OCI-LY7 (cell line): ENCODE data around the gene SUCNR1. TPM values are rescaled to one million over a fixed set of nuclear protein-coding genes. Genes with fewer than 3 reads are reported as not detected.
"Not testable (repeated sequence)": the region's sequence is repeated elsewhere in the genome, so short reads cannot be mapped to it uniquely, and the experiment has no call there.

Experiments used
- BruUV-seq: library from RNA; stranded (reverse); fragments of 400-500 nt; replicated peaks from 2 replicates; lab custom pipeline; 2021; lab: Mats Ljungman, UMichigan
- CTCF ChIA-PET: fragments of 300-600 bp; sonication (Branson Sonifier 250); formaldehyde crosslinking; loops from one replicate; lab custom pipeline; 2022; ENCODE audit warnings: antibody characterized with exemption; ENCODE audit not compliant: unreplicated experiment; lab: Charles Lee
- POLR2A ChIA-PET: fragments of 300-600 bp; sonication (Branson Sonifier 250); formaldehyde crosslinking; loops from one replicate; lab custom pipeline; 2022; ENCODE audit warnings: antibody characterized with exemption; lab: Charles Lee
- DNase-seq: peaks from one replicate; pipeline ENCODE4 v3.0.0-alpha.2; 2015; ENCODE audit warnings: low spot score
- H2AFZ ChIP-seq: fragments of 200-600 bp; sonication (generic), shearing (Covaris generic); 2 replicates; pipeline ENCODE4 v1.6.1; 2014; ENCODE audit warnings: mild to moderate bottlenecking, antibody characterized with exemption, low read length, moderate library complexity
- H3K27ac ChIP-seq: fragments of 200-600 bp; sonication (generic); 2 replicates; pipeline ENCODE4 v1.5.1; 2014; ENCODE audit warnings: mixed run types, low read depth, mild to moderate bottlenecking, moderate library complexity, low read length, inconsistent platforms; ENCODE audit not compliant: poor library complexity, severe bottlenecking
- H3K36me3 ChIP-seq: fragments of 200-600 bp; sonication (generic); 2 replicates; pipeline ENCODE4 v1.6.1; 2014; ENCODE audit warnings: mild to moderate bottlenecking, antibody characterized with exemption, low read length, moderate library complexity, mixed read lengths; ENCODE audit not compliant: insufficient read depth
- H3K4me1 ChIP-seq: fragments of 200-600 bp; sonication (generic); 2 replicates; pipeline ENCODE4 v1.5.1; 2014; ENCODE audit warnings: mild to moderate bottlenecking, low read length; ENCODE audit not compliant: insufficient read depth, poor library complexity, severe bottlenecking
- H3K4me2 ChIP-seq: fragments of 200-600 bp; sonication (generic); 2 replicates; pipeline ENCODE4 v1.6.1; 2014; ENCODE audit warnings: mild to moderate bottlenecking, low read length
- H3K4me3 ChIP-seq: fragments of 200-600 bp; sonication (generic); 2 replicates; pipeline ENCODE4 v1.5.1; 2014; ENCODE audit warnings: mild to moderate bottlenecking, low read depth, low read length; ENCODE audit not compliant: poor library complexity, severe bottlenecking
- H3K79me2 ChIP-seq: fragments of 200-600 bp; sonication (generic); 2 replicates; pipeline ENCODE4 v1.6.1; 2016; ENCODE audit warnings: low read depth, mild to moderate bottlenecking, low read length, moderate library complexity, mixed read lengths; ENCODE audit not compliant: insufficient read depth
- H3K9me2 ChIP-seq: fragments of 200-600 bp; sonication (generic); 2 replicates; pipeline ENCODE4 v1.6.1; 2016; ENCODE audit warnings: mild to moderate bottlenecking, low read length, mixed read lengths; ENCODE audit not compliant: insufficient read depth
- H3K9me3 ChIP-seq: fragments of 200-600 bp; sonication (generic); 2 replicates; pipeline ENCODE4 v1.6.1; 2014; ENCODE audit warnings: mild to moderate bottlenecking, mixed run types, low read length, mixed read lengths
- H4K20me1 ChIP-seq: fragments of 200-600 bp; sonication (generic); 2 replicates; pipeline ENCODE4 v1.6.1; 2014; ENCODE audit warnings: mild to moderate bottlenecking, antibody characterized with exemption, low read length, moderate library complexity, mixed read lengths; ENCODE audit not compliant: insufficient read depth
- EZH2phosphoT487 ChIP-seq: fragments of 200-600 bp; sonication (generic); IDR thresholded peaks from 2 replicates; pipeline ENCODE4 v1.6.1; 2018; ENCODE audit warnings: low read depth, borderline replicate concordance, mild to moderate bottlenecking, mixed run types, antibody characterized with exemption, low read length, moderate library complexity, mixed read lengths
- intact Hi-C: fragments of 100-400 bp; cut with micrococcal nuclease; formaldehyde crosslinking; loops from one replicate; pipeline ENCODE4 v1.10.0; 2022; ENCODE audit not compliant: unreplicated experiment
- total RNA-seq, 2 experiments: library from RNA; depleted of rRNA in 1 of 2; stranded (reverse); fragments of >200 nt in 1 of 2; shearing (Covaris generic) in 1 of 2; gene quantifications; 2 replicates each; pipeline ENCODE4 v1.2.3, GENCODE V29; 2014 to 2022
- TF ChIP-seq, protein P1 (sequence below): fragments of 200-600 bp; sonication (generic); conservative IDR thresholded peaks from 2 replicates; pipeline ENCODE4 v1.5.1; 2014; ENCODE audit warnings: mild to moderate bottlenecking, antibody characterized with exemption, low read length, moderate library complexity, mixed read lengths

The SUCNR1 gene
- total RNA-seq, 2 experiments from 2014 or later, result not detected

DNA sequence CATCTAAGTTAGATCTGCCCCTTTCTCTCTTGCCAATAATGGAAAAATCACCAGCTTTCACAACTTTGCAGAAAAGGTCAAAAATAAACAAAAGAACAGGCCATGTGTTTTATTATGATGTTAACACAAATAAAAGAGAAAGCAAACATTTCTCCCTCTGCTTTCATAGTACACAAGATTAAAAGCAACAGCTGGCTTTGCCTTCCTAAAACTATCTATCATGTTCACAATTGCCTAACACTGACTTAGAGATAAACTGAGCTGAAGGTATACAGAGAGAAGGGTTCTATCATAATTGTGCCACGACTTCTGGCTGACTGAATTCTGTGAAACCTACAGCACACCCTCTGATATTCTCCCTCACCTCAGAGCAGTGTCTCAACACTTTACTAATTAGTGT, 30.2 kb upstream of the SUCNR1 start:
- DNase-seq, result no peak
- Histone ChIP-seq H3K9me3 (no peaks in the 10 kb centered on the region), H3K9me2 (no peaks in the 10 kb centered on the region), H2AFZ (no peak overlapping the region), H4K20me1 (no peaks in the 10 kb centered on the region), H3K27ac (no peak overlapping the region), H3K4me3 (no peak overlapping the region), H3K4me2 (no peak overlapping the region), H3K36me3 (no peaks in the 10 kb centered on the region), H3K79me2 (no peaks in the 10 kb centered on the region), H3K4me1 (no peaks in the 10 kb centered on the region)
- BruUV-seq, result no TSS peak
- TF ChIP-seq, protein P1, sequence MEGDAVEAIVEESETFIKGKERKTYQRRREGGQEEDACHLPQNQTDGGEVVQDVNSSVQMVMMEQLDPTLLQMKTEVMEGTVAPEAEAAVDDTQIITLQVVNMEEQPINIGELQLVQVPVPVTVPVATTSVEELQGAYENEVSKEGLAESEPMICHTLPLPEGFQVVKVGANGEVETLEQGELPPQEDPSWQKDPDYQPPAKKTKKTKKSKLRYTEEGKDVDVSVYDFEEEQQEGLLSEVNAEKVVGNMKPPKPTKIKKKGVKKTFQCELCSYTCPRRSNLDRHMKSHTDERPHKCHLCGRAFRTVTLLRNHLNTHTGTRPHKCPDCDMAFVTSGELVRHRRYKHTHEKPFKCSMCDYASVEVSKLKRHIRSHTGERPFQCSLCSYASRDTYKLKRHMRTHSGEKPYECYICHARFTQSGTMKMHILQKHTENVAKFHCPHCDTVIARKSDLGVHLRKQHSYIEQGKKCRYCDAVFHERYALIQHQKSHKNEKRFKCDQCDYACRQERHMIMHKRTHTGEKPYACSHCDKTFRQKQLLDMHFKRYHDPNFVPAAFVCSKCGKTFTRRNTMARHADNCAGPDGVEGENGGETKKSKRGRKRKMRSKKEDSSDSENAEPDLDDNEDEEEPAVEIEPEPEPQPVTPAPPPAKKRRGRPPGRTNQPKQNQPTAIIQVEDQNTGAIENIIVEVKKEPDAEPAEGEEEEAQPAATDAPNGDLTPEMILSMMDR, result no peak
- no peak for TF ChIP-seq EZH2phosphoT487
- intact Hi-C loops, result no loop called here
- POLR2A ChIA-PET, result no interaction called here
- CTCF ChIA-PET, result no interaction called here

DNA sequence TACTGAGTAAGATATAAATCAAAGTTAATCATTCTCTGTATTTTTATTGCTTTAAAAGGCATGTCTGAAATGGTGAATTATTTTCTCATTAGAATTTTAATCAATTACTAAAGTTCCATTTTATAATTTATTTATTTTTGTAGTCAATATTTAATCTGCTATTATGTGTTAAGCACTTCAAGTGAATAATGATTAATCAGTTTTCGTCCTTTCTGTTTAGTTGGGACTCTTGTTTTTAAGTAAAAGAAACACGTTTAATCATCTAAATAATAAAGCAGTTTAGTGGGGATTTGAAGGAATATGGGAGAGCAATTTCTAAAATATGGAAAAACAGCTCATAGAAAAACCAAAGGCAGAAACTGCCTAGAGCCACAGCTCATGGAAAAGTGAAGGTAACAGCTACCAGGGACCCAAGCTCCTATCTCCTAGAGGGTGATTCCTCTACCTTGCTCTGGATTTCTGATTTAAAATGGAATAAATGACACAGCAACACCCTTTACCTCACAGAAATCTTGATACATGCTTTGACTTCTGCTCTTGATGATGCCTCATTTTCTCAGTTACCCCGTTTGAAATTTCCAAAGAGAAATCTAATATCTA, 28.0 kb upstream of the SUCNR1 start:
- no TSS peak for BruUV-seq
- no peaks in the 10 kb centered on the region for H3K9me2 ChIP-seq
- no peak for TF ChIP-seq EZH2phosphoT487
- no peaks in the 10 kb centered on the region for H3K4me1 ChIP-seq
- no peak overlapping the region for H3K27ac ChIP-seq
- ChIA-PET POLR2A (interaction anchor here (0.5 to 0.7 kb wide), 3 partner anchors 9 to 1207 kb away, joined by 3 read pairs; no protein-coding TSS in a partner anchor), CTCF (no interaction called here)
- no peak for DNase-seq
- no peaks in the 10 kb centered on the region for H3K9me3 ChIP-seq
- intact Hi-C loops, result no loop called here
- no peak overlapping the region for H2AFZ ChIP-seq
- no peaks in the 10 kb centered on the region for H3K36me3 ChIP-seq
- H3K4me2 ChIP-seq, result no peak overlapping the region
- no peaks in the 10 kb centered on the region for H3K79me2 ChIP-seq
- no peaks in the 10 kb centered on the region for H4K20me1 ChIP-seq
- H3K4me3 ChIP-seq, result no peak overlapping the region

DNA sequence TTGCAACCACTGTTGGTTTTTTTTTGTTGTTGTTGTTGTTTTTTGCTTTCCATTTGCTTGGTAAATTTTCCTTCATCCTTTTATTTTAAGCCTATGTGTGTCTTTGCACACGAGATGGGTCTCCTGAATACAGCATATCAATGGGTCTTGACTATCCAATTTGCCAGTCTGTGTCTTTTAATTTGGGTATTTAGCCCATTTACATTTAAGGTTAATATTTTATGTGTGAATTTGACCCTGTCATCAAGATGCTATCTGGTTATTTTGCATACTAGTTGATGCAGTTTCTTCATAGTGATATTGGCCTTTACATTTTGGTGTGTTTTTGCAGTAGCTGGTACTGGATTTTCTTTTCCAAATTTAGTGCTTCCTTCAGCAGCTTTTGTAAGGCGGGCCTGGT, 23.4 kb upstream of the SUCNR1 start:
- H3K4me1 ChIP-seq, CTCF ChIA-PET, H3K4me2 ChIP-seq, BruUV-seq, POLR2A ChIA-PET, H3K9me3 ChIP-seq, H3K36me3 ChIP-seq, intact Hi-C loops, H3K27ac ChIP-seq, DNase-seq, H3K9me2 ChIP-seq, H4K20me1 ChIP-seq, H2AFZ ChIP-seq, H3K4me3 ChIP-seq, H3K79me2 ChIP-seq: not testable (repeated sequence)
